Measurements from ENCODE around the gene COG2.

DNA sequence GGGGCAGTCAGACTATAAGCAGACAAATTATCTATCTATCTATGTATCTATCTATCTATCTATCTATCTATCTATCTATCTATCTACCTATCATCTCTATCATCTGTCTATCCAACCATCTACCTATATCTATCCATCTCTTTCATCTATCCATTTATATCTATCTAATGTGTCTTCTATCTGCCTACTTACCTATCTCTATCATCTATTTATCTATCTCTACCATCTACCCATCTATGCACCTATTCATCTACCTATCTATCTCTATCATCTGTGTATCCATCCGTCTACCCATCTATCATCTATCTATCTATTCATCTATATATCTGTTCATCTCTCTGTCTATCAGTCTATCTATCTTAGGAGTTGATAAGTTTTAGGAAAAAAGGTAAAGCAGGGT is 10.8 kb upstream of the COG2 start:
- TF ChIP-seq, protein P1, sequence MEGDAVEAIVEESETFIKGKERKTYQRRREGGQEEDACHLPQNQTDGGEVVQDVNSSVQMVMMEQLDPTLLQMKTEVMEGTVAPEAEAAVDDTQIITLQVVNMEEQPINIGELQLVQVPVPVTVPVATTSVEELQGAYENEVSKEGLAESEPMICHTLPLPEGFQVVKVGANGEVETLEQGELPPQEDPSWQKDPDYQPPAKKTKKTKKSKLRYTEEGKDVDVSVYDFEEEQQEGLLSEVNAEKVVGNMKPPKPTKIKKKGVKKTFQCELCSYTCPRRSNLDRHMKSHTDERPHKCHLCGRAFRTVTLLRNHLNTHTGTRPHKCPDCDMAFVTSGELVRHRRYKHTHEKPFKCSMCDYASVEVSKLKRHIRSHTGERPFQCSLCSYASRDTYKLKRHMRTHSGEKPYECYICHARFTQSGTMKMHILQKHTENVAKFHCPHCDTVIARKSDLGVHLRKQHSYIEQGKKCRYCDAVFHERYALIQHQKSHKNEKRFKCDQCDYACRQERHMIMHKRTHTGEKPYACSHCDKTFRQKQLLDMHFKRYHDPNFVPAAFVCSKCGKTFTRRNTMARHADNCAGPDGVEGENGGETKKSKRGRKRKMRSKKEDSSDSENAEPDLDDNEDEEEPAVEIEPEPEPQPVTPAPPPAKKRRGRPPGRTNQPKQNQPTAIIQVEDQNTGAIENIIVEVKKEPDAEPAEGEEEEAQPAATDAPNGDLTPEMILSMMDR (IDR thresholded peaks at IDR 0.05): no peak
- no peak for TF ChIP-seq POLR2A (IDR thresholded peaks at IDR 0.05)

Data from right lobe of liver (tissue), 4 donors.